GM18499 (cell line): Measurements from ENCODE around the gene SNX30.

Experiments
- ATAC-seq: cut with Tn5 transposase; IDR thresholded peaks from one replicate; pipeline ENCODE4 v1.9.1; 2021; ENCODE audit warnings: moderate number of reproducible peaks; ENCODE audit not compliant: insufficient read depth, unreplicated experiment

Gene SNX30

DNA sequence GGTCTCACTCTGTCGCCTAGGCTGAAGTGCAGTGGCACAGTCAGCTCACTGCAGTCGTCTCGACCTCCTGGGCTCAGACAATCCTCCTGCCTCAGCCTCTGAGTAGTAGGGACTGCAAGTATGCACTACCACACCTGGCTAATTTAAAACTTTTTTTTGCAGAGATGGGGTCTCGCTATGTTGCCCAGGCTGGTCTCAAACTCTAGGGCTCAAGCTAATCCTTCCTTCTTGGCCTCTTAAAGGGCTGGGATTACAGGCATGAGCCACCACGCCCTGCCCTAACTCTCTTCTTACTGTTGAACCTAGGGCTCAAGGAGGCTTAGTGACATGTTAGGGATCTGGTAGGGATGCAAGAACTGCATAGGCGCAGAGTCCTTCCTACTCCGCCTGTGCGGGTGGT, 65.3 kb downstream of the SNX30 start:
- no peak for ATAC-seq

DNA sequence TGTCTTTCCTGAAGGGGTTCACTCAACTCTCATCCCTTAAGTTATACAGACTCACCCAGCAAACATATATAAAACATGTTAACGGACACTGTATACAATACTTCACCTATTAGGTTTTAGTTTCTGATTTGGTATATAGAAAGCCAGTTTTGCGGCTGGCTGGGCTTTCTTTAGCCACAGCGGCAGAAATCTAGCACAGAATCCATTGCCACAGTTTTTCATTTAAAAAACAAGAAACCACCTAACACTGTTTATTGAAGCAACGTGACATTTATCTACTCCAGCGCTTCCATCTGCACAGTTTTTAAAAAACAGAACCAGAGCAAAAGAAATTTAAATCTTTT, 67.3 kb downstream of the SNX30 start:
- no peak for ATAC-seq

DNA sequence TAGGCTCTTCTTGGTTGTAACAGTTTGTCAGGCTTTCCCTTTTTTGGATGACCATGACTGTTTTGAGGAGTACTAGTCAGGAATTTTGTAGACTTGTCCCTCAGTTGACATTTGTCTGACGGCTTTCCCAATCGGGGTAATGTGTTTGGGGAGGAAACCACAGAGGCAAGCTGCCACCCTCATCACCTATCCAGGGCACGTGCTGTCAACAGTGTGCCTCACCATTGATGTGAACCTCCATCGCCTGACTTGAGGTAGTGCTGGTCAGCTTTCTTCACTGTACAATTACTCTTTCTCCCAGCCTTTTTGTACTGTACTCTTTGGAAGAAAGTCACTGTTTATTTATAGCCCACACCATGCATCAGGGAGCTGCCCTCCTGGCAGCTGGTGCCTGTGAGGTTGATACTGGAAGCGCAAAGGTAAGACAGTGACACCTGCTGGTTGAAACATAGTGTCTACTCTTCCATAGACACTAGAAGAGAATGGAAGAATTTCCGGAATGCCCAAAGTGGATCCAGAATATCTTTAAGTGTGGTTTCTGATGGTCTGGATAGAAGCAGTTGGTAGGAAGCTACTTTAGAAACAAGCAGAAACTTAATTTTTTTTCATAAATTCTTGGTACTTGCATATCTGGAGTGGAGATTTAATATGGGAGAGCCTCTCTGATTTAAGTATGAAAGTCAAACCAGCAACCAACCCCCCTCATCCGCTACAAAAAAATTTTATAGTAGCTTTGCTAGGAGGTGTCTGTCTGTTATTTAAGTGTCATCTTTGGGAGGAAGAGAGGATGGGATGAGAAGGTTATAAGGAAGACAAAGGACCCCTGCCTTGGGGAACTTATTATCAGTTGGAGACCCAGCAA, 69.3 kb downstream of the SNX30 start:
- no peak for ATAC-seq

DNA sequence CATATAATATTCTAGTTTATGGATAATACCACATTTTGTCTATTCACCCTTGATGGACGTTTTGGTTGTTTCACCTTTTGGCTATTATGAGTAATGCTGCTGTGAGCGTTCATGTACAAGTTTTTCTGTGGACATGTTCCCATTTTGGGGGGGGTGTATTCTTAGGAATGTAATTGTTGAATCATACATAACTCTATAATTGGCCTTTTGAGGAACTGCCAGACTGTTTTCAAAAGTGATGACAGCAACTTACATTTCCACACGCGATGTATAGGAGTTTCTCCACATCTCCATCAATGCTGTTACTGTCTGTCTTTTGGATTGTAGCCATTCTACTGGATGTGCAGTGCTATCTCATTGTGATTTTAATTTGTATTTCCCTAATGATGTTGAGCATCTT, 70.3 kb downstream of the SNX30 start:
- ATAC-seq, result no peak

DNA sequence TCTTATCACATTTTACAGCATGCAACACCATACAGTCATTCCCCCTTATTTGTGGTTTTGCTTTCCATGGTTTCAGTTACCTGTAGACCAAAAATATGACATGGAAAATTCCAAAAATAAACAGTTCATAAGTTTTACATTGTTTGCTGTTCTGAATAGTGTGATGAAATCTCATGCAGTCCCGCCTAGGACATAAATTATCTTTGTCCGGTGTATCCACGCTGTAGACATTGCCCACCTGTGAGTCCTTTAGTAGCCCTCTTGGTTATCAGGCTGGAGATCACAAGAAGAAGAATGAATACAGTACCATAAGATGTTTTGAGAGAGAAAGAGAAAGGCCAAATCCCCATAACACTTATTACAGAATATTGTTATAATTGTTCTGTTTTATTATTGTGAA, 72.1 kb downstream of the SNX30 start:
- no peak for ATAC-seq

DNA sequence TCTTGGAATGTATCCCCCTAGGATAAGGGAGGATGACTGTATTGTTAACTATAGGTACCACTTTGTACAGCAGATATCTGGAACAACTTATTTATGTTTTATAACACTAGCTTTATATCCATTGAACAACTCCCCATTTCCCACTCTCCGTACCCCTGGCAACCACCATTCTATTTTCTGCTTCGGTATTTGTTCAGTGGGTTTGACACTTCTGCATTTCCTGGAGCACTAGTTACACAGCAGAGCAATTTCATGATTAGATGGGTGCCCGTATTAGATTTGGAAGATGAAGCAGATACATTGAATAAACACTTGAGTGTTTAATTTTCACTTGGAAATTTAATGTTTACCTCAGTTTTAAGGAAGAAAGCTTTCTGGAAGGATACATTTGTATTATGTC, 72.7 kb downstream of the SNX30 start:
- ATAC-seq, result no peak

DNA sequence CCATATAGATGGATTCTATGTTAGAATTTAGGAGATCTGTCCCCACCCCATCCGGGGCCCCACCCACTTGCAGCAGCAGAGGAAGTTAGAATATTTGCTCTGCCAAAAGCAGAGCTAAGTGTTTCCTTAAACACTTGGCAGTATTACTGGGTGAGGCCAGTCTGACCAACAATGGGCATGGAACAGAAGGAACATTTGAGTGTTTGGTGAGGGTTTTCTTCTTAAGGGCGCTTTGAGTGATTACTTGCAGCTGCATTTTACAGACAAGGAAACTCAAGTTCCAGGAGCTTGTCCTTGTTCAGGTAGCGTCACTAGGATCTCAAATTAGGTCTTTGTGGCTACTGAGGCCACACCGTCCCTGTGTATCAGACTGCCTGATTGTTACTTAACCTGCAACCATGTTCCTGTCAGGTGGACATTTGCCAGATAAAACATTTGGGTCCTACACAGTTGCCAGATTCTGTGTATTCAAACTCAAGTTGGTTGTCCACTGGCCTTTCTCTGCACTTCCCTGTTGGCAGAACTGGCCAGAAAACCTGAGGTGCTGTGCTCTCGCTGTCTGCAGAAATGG, 80.8 kb downstream of the SNX30 start:
- ATAC-seq, result no peak

DNA sequence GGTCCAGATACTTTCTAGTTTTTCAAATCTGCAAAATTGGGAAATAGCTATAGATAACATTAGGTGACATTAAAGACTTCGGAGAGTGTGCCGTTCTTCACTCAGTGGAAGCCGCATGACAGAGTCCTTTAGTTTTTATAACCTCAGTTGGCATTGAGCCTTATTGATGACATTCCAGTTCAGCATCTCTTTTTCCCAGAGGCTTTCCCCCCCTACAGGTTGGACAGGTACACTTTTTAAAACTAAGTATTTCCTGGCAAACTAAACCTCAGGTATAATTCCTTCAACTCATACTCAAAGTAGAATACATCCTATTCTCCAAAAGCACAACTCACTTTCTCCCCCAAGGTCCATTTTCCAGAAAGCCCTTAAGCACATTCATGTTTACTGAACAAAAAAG, 81.4 kb downstream of the SNX30 start:
- no peak for ATAC-seq

DNA sequence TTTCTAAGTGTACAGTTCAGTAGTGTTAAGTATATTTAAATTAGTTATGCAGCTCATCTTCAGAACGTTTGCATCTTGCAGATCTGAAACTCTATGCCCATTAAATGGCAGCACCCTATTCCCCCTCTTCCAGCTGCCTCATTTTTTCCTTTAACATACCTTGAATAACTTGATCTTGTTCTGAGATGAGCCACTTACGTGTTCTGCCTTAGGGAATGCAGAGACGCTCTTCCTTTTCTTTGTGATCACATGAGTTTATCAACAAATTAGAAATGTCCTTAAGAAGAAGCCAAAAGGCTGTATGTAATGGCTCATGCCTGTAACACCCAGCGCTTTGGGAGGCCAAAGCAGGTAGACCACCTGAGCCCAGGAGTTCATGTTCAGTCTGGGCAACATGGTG, 82.5 kb downstream of the SNX30 start:
- no peak for ATAC-seq

DNA sequence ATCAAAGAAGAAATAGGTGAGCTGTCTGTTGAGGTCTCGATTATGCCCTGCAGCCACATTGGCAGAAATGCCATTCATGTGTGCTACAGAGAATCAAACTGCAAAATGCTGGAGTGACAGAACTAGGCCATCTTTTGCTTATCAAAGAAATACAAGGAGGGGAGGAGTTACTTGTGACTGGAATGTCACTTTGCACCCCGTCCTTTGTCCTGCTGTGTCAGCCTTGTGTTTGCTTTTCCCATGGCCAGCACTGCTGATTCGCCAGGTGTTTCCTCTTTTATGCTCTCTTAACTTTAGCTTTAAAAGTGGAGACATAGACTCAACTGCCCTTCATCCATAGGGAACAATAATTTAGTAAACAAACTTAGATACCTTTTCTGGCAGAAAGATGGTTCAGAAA, 85.8 kb downstream of the SNX30 start:
- ATAC-seq, result no peak

DNA sequence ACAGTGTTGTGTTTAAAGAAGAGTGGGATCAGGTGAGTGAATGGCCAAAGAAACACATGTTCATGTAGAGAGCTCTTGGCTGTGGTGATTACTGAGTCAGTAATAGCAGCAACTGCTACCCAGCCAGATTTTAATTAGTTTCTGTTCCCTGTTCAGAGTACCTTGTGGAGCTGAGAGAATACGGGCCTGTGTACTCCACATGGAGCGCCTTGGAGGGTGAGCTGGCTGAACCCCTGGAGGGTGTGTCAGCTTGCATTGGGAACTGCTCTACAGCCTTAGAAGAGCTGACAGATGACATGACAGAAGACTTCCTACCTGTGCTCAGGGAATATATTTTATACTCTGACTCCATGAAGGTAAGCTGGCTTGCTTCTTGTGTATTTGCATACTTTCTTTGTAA, 87.8 kb downstream of the SNX30 start:
- no peak for ATAC-seq

DNA sequence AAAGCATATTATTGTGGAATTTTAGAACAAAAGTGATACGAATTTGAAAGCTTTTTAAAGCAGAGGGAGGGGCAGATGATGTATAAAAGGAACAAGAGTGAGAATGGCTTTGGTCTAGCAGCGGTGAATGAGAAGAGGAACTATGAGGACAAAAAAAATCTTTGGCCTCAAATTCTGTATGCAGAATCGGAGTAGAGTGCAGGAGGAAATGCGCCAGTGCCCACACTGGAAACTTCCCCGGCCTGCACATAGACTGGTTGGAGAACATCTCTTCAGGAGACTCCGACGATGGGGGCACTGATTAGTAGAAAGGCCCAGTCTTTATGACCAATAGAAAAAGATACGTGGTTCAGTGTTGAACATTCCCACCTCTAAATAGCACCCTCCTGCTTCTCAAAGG, 88.8 kb downstream of the SNX30 start:
- no peak for ATAC-seq

DNA sequence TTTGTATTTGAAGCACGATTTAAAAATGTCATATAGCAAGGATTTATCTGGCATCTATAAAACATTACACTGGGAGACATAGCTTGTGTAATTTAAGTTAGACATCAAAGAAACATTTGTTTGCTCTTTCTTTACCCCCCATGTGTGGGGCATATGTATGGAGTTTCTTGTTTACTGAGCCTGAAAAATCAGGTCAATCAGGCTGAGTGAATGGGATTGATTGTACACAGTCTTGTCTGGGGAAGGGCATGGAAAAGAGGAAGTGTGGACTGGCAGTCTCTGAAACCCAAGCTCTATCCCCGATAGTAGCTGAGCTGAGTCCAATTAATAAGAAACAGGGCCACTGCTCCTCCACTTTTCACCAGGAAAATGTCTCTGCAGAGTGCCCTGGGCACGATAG, 90.7 kb downstream of the SNX30 start:
- no peak for ATAC-seq

DNA sequence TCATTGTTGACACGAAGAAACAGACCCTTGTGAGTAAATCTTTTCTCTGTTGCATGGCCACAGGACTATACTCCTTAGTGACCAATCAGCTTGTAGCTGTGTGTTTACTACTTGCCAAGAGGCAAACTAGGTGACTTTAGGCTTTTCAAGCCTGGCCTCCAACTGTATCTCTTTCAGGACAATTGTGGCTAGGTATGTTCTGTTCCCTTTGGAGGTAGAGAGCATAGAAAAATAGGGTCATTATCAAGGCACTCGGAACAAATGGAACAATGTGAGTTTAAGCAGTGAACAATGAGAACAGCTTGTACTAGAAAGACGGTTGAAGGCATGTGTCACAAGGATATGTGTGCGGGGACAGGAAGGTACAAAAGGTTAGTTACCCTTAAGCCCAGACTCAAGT, 92.0 kb downstream of the SNX30 start:
- ATAC-seq, result no peak

DNA sequence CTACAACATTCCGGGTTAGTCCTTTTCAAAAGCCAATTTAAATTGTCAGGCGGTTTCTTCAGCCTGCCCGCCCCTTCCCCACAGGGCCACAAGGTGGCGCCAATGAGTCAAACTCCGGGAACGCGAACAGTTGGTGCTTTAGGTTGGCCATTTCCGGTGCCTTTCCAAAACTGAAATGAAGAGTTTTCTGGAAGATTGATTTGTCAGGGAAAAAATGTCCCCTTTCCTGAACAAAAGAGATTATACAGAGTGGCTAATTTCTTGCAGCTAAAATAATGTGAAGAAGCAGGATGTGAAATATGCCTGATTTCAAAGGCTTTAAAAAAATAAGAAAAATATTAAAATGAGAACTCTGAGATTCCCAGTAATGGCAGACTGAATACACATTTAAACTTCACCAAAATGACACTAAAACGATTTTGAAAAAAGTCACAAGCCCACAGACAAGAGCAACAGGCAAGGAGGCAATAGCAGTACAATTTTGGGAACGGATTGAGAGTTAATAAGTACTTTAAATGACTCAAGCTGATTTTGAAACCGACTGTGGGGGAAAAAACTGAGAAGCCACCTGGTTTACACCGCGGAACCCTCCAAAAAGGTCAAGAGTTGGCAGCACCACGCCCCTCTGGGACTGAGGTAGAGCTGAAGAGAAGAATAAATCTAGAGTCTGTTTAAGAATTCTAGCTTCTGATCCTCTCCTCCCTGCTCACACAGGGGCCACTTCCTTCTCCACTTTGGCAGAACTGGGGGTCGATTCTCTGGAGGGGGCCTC, 94.4 kb downstream of the SNX30 start:
- no peak for ATAC-seq

DNA sequence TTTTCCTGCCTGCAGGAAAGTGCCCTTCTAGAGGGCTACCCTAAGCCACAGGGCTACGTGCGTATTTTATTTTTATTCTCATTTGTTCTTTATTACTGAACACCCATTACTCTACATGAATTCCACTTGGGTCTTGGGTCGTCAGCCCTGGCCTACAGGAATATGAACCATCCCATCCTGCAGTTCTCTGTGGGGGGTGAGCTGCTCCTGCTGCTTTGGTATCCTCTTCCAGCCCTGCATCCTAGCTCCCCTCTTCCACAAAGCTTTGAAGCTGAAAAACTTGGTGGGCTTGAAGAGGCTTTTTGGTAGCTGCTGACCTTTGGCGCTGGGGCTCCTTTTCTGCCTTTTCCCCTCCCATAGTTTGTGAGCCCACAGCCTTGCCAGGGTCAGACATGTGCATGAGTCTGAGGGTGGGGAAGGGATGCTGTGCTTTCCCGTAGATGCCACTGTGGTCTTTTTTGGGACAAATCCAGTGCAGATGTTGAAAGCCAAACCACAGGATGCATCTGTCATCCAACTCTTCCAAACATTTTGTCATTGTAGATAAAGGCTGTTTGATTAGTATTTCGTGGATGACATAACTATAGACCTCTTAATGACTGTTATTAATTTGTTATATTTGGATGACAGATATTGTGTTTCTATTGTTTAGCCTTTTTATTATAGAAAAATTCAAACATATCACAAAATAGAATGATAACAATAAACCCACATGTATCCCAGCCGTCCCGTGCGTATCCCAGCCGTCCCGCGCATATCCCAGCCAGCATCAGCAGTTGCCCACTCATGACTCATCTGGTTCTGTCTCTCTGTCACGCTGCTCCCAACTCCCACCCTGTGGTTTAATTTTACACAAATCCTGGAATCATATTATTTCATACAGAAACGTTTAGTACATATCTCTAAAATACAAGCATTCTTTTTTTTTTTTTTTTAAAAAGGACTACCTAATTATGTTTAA, 96.2 kb downstream of the SNX30 start:
- ATAC-seq, result no peak

DNA sequence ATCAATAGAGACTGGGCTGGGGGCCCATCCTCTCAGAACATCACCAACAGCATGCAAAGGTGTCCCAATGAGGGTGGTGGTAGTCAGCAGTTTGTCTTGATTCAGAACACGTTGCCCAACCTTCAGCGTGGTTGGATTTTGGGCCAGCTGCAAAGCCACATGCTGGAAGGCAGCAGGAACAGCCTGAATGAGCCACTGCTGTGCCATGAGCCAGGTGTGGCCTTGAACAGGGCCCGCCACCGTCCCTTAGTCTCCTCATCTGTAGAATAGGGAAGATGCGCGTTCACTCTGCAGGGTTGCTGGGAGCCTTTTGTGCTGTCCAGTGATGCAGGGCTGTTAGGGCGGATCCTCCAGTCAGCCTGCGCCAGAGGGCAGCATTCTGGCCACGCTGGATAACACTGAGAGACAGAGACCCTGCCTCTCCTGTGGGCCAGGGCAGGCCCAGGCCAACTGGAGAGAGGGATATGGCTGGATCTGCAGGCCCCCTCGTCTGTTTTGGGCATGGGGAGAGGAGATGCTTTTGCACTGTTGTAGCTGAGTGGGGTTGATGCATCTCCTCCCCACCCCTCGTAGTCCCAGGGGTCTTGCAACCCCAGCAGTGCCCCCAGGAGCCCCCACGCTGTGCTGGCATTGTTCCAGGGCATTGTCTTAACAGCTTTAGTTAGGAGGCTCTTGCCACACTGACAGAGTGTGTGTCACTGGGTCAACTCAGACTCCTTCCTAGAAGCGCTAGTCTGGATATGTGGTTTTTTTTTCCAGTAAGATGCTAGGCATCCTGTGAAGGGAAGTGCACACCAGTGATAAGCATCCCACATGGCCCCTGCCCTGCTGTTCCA, 98.0 kb downstream of the SNX30 start:
- no peak for ATAC-seq

DNA sequence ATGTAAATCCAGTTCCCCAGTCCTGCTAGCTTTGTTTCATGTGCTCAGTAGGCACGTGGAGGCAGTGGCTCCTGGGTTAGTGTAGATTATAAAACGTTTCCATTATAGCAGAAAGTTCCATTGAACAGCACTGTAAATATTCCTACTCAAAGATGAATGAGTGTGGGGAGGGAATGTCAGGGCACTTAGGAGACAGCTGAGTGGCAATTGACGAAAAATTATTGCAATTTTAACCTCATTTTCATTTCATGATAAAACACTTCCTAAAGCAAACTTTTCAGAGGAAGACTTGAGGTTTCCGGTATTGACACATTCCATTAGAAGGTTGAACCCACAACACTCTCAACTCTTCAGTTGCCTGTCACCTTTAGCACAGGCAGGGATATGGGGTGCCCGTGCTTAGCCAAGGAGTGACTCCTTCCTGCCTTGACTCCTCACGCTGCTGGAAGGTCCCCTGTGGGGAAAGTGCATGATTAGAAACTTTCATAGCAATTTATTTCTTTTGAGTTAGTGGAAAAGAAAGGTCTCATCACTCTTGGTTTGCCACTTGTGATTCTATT, 98.9 kb downstream of the SNX30 start:
- ATAC-seq, result no peak

DNA sequence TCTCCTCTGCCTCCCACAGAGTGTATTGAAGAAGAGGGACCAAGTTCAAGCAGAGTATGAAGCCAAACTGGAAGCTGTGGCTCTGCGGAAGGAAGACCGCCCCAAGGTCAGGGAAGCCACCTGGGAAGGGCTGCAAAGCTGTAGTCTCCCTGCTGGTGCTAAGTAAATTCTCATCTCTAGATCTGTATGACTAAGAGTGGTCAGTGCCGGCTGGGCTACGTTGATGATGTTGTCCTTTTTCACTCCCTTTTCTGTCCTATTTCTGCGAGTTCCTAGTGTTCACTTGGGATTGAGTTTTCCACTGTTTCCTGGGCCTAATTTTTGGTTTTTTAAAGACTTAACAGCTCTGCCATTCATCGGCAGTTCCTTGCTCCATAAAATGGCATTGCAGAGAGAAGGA, 100.3 kb downstream of the SNX30 start:
- no peak for ATAC-seq
